GM12873 (cell line): Measurements from ENCODE around the gene SFTPB.

Experiments
- CTCF ChIP-seq: IDR thresholded peaks from 2 replicates; pipeline ENCODE4 v1.5.1; 2012; ENCODE audit warnings: low read depth, mild to moderate bottlenecking, moderate library complexity, low read length, control low read depth; ENCODE audit not compliant: insufficient read depth; ENCODE audit errors: missing control alignments

The SFTPB gene

DNA sequence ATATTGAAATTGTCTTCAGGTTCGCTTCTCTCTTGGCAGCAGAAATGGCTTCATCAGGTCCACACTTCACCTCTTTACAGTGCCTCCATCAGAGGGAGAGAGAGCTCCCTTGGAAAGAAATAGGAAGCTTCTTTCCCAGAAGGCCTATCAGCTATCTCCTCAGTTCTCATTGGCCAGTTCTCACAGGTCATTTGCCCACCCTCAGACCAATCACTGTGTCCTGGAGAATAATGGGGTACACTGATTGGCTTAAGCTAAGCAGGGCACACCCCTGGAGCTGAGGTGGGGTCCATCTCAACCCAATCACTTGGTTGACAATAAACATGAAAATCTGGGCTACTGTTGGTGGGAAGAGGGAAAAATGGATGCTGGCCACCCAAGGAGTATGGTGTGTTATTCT lies 31.3 kb upstream of the SFTPB start:
- no peak for TF ChIP-seq CTCF

DNA sequence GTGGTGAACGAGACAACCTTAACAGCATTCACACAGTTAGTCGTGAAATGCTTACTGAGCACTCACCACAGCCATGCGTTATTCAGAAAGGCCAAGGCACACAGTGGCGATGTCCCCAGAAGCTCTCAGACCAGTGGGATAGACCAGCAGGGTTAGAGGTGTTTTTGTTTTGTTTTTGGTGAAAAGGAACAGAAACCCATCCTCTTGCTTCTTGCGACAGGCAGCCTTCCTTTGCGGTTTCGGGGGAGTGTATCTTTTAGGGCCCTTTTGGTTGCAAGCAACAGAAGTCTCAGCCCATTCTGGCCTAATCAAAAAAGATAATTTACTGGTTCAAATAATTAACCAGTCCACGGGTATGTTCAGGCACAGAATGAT lies 30.9 kb upstream of the SFTPB start:
- TF ChIP-seq CTCF = no peak

GRCh38 chr2:85698184-85698879 lies 30.3 kb upstream of the SFTPB start:
- TF ChIP-seq CTCF = no peak

DNA sequence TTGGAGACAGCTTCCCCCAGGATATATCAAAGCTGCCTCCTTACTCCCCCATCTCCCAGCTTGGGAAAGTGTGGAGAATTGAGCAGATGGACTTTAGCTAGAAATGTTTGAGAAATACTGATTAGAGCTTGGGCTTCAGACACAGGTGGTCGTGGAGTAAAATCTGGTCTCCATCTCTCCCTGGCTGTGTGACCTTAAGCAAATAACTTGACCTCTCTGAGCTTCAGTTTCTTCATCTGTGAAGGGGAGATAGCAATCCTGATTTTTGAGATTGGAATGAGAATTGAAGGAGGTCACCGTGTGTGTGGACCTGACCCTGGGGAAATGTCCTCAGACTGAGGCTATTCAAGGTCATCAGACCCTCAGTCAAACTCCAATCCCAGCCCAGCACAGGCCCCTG lies 29.7 kb upstream of the SFTPB start:
- no peak for TF ChIP-seq CTCF

GRCh38 chr2:85697096-85697495 lies 29.1 kb upstream of the SFTPB start:
- TF ChIP-seq CTCF = no peak

DNA sequence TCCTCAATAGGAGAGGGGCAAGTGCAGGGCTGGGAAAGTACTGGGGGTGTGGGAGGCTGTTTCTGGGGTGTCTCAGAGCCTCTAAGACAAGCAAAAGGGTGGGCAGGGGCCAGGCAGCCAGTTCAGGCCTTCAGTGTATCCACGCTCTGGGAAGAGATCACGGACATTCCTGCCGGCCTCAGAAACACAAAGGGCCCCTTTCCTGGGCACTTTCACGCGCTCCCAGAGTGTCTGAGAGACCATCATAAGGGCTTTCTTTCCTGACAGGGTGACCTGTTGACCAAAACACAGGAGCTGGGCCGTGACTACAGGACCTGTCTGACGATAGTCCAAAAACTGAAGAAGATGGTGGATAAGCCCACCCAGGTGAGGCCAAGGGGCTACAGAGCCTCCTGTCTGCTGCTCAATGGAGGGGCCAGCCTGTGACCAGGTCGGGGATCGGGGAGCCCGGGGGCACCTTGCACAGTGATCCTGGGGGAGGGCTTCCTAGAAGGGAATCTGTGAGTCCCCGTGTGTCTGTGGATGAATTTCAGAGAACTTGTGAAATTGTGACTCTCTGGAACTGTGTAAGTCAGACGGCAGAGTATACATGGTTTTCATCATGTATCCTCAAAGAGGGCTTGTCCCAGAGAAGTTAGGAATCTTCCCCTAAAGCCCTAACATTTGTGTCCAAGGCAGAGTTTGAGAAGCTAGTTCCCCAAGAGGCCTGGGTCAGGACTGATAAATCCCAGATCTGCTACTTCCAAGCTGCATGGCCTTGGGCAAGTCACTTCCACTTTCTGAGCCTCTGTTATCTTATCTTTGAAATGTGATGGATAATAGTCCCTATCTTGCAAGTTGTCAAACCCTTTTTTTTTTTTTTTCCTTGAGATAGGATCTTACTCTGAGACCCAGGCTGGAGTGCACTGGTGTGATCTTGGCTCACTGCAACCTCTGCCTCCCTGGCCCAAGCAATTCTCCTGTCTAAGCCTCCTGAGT lies 28.0 kb upstream of the SFTPB start:
- TF ChIP-seq CTCF = no peak

DNA sequence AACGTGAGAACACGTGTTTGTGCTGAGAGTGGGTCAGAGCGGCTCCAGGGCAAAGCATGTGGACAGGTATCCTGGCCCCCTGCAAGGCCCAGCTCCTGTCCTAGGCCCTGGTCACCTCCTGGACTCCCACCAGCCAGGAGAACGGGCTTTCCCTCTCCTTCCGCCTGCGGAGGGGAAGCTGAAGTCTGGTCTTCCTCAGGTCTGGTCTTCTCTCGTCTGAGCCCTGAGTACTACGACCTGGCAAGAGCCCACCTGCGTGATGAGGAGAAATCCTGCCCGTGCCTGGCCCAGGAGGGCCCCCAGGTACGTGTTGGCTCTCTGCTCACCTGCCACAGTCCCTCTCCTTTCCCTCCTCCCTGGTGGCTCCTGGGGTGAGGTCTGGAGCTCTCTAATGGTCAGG lies 27.1 kb upstream of the SFTPB start:
- no peak for TF ChIP-seq CTCF
